Mucosa of rectum (tissue), 2 donors: Measurements from ENCODE around the gene LACTBL1.
"Not testable (repeated sequence)": the region's sequence is repeated elsewhere in the genome, so short reads cannot be mapped to it uniquely, and the experiment has no call there.

Experiments used
- H3K27ac ChIP-seq, 2 donors: one replicate each; pipeline ENCODE4 v1.7.0; 2013; ENCODE audit warnings: inconsistent platforms in 2 of 2, low read depth in 2 of 2, low read length in 2 of 2
- H3K27me3 ChIP-seq, 2 donors: one replicate each; pipeline ENCODE4 v1.7.0; 2013; ENCODE audit warnings: low read length in 2 of 2; ENCODE audit not compliant: control insufficient read depth in 2 of 2, insufficient read depth in 2 of 2
- H3K36me3 ChIP-seq, 2 donors: one replicate each; pipeline ENCODE4 v1.7.0; 2013; ENCODE audit warnings: low read length in 2 of 2; ENCODE audit not compliant: control insufficient read depth in 2 of 2, insufficient read depth in 2 of 2
- H3K4me1 ChIP-seq, 2 donors: one replicate each; pipeline ENCODE4 v1.7.0; 2013; ENCODE audit warnings: low read length in 2 of 2, mild to moderate bottlenecking in 1 of 2; ENCODE audit not compliant: control insufficient read depth in 2 of 2, insufficient read depth in 2 of 2
- H3K4me3 ChIP-seq, 2 donors: one replicate each; pipeline ENCODE4 v1.7.0; 2013; ENCODE audit warnings: low read length in 2 of 2
- H3K9ac ChIP-seq, 2 donors: one replicate each; pipeline ENCODE4 v1.7.0; 2013; ENCODE audit warnings: low read length in 2 of 2, low read depth in 1 of 2, mild to moderate bottlenecking in 1 of 2
- H3K9me3 ChIP-seq, 2 donors: one replicate each; pipeline ENCODE4 v1.7.0; 2013; ENCODE audit warnings: low read length in 2 of 2; ENCODE audit not compliant: control insufficient read depth in 2 of 2
- donor health status: healthy.
- donor health status: Normal muscosa, but diverticular disease.

The LACTBL1 gene

DNA sequence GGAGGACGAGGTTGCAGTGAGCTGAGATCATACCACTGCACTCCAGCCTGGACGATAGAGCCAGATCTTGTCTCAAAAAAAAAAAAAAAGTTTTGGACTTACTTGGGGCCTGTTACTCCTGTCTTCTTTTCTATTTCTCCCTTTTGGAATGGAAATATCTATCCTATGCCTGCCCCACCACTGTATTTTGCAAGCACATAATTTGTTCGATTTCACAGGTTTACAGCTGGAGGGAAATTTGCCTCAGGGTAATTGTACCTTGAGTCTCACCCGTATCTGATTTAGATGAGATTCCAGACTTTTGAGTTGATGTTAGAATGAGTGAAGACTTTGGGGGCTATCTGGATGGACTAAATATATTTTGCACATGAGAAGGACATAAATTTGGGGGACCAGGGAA lies 34.4 kb upstream of the LACTBL1 start:
- no peak overlapping the region for H3K27ac ChIP-seq
- H3K27me3 ChIP-seq: no peaks in the 10 kb centered on the region
- H3K36me3 ChIP-seq: no peaks in the 10 kb centered on the region
- H3K9ac ChIP-seq: no peak overlapping the region
- H3K4me3 ChIP-seq: no peak overlapping the region
- H3K9me3 ChIP-seq: no peaks in the 10 kb centered on the region
- no peaks in the 10 kb centered on the region for H3K4me1 ChIP-seq

DNA sequence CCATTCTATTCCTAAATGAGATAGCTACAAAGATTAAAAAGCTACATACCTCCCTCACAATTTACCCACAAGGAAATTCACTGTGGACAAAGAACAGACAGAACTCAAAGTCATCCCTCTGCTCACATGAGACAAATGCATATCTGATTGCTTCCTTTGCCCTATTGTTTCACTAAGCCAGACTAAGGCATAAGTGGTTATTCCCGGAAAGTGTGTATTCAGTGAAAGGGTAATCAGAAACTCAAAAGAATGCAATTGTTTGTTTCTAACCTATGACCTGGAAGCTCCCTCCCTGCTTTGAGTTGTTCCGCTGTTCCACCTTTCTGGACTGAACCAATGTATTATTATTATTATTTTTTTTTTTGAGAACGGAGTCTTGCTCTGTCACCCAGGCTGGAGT lies 32.1 kb upstream of the LACTBL1 start:
- not testable (repeated sequence) for H3K4me1 ChIP-seq, H3K27ac ChIP-seq, H3K27me3 ChIP-seq, H3K4me3 ChIP-seq, H3K36me3 ChIP-seq, H3K9ac ChIP-seq, H3K9me3 ChIP-seq

DNA sequence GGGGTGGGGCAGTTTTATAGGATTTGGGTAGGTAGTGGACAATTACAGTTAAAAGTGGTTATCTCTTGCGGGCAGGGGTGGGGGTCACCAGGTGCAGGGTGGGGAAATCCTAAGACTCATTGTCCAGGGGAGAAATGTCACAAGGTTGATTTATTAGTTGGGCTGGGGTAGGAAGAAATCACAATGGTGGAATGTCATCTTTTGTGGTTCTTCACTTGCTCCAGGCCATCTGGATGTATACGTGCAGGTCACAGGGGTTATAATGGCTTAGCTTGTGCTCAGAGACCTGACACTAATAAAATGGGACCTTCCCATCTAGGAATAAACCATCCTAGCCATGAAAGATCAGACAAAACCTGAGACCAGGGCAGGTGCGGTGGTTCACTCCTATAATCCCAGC lies 31.4 kb upstream of the LACTBL1 start:
- no peak overlapping the region for H3K9ac ChIP-seq
- H3K4me1 ChIP-seq: no peaks in the 10 kb centered on the region
- H3K27me3 ChIP-seq: no peaks in the 10 kb centered on the region
- no peaks in the 10 kb centered on the region for H3K9me3 ChIP-seq
- H3K27ac ChIP-seq: no peak overlapping the region
- H3K36me3 ChIP-seq: no peaks in the 10 kb centered on the region
- no peak overlapping the region for H3K4me3 ChIP-seq

DNA sequence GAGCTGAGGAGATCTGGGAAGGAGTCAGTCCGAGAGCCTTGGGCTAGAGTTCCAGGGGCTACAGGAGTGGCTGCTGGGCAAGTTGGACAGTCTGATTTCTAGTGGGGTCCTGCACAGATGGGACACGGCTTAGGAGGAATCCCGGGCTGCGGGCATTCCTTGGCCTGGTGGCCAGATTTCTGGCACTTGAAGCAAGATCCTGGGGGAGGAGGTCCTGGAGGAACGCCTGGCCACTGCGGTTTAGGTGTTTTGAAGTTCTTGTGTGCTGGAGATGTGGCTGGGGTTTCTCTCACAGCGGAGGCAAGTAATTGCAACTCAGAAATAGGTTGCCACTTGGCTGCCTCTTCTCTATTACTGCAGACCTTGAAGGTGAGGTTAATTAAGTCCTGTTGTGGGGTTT lies 29.6 kb upstream of the LACTBL1 start:
- not testable (repeated sequence) for H3K9me3 ChIP-seq, H3K9ac ChIP-seq, H3K27me3 ChIP-seq, H3K36me3 ChIP-seq, H3K4me1 ChIP-seq, H3K27ac ChIP-seq, H3K4me3 ChIP-seq

DNA sequence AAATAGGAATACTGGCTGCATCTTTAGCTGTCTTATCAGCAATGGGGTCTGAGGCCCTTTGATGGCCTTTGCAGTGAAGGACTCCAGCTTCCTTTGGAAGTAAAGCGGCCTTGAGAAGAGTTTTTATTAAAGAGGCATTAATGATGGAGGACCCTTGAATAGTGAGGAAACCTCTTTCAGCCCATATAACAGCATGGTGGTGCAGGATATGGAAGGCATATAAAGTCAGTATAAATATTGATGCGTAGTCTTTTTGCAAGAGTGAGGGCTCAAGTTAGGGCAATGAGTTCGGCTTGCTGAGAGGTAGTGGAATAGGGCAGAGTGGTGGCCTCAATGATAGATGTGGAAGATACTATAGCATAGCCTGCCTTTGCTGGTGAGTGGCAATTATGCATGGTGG lies 27.5 kb upstream of the LACTBL1 start:
- H3K27me3 ChIP-seq, H3K9me3 ChIP-seq: not testable (repeated sequence)

DNA sequence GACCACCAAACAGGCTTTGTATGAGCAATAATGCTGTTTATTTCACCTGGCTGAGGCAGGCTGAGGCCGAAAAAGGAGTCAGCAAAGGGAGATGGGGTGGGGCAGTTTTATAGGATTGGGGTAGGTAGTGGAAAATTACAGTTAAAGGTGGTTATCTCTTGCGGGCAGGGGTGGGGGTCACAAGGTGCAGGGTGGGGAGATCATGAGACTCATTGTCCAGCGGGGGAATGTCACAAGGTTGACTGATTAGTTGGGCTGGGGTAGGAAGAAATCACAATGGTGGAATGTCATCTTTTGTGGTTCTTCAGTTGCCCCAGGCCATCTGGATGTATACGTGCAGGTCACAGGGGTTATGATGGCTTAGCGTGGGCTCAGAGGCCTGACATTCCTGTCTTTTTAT lies 24.9 kb upstream of the LACTBL1 start:
- not testable (repeated sequence) for H3K36me3 ChIP-seq, H3K9ac ChIP-seq, H3K9me3 ChIP-seq, H3K27me3 ChIP-seq, H3K27ac ChIP-seq, H3K4me3 ChIP-seq, H3K4me1 ChIP-seq

More for the DNA sequence above, 27.5 kb upstream of the LACTBL1 start:
- H3K4me1 ChIP-seq, H3K9ac ChIP-seq, H3K4me3 ChIP-seq, H3K27ac ChIP-seq, H3K36me3 ChIP-seq: not testable (repeated sequence)

DNA sequence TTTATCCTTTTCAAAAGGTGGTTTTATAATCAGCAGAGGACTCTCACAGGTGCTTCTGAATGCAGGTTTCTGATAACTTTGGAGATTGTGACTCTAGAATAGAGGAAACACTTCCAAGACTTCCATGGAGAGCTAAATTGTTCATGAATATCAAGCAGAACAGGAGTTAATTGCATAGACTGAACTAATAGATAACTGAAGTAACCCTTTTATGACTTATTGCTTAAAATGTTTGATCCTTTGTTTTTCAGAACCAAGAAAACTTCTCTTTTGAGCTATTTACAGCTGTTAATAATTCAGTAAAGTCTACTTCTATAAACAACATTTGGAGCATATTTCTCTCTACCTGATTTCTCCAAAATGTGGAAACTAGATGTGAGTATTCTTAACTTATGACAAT lies 23.1 kb upstream of the LACTBL1 start:
- no peaks in the 10 kb centered on the region for H3K4me1 ChIP-seq
- no peak overlapping the region for H3K27ac ChIP-seq
- no peaks in the 10 kb centered on the region for H3K9me3 ChIP-seq
- H3K4me3 ChIP-seq: no peak overlapping the region
- H3K9ac ChIP-seq: no peak overlapping the region
- no peaks in the 10 kb centered on the region for H3K27me3 ChIP-seq
- H3K36me3 ChIP-seq: no peaks in the 10 kb centered on the region

DNA sequence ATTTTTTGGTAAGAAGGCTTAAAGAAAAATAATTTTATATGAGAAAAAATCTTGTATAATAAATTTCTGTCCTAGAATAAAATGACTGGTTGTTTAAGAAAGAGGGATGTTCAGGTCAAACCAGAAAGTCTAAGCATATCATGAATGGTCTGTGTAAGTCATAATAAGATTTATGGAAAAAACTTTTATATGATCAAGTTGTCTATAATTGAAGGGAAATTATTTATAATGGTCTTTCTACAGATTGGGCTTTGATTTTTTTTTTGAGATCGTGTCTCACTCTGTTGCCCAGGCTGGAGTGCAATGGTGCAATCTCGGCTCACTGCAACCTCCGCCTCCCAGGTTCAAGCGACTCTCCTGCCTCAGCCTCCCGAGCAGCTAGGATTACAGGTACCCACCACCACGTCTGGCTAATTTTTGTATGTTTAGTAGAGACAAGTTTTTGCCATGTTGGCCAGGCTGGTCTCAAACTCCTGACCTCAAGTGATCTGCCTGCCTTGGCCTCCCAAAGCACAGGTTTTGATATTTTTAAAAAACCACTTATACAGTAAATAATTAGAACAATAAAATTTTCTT lies 20.6 kb upstream of the LACTBL1 start:
- not testable (repeated sequence) for H3K9me3 ChIP-seq, H3K4me1 ChIP-seq, H3K27me3 ChIP-seq, H3K36me3 ChIP-seq, H3K9ac ChIP-seq, H3K27ac ChIP-seq, H3K4me3 ChIP-seq

DNA sequence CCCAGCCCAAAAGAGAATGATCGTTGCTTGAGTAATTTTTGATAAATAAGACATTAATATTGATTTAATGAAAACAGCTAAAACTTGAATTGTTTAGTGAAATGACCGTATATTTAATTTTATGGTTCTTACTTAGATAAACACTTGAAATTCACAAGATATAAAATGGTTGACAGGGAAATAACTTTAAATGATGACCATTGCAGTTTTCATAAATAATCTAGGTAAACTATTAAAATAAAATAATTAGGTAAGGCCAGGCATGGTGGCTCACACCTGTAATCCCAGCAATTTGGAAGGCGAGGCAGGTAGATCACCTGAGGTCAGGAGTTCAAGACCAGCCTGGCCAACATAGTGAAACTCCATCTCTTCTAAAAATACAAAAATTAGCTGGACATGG lies 19.7 kb upstream of the LACTBL1 start:
- not testable (repeated sequence) for H3K9me3 ChIP-seq, H3K27me3 ChIP-seq, H3K4me1 ChIP-seq, H3K9ac ChIP-seq, H3K36me3 ChIP-seq, H3K4me3 ChIP-seq, H3K27ac ChIP-seq

DNA sequence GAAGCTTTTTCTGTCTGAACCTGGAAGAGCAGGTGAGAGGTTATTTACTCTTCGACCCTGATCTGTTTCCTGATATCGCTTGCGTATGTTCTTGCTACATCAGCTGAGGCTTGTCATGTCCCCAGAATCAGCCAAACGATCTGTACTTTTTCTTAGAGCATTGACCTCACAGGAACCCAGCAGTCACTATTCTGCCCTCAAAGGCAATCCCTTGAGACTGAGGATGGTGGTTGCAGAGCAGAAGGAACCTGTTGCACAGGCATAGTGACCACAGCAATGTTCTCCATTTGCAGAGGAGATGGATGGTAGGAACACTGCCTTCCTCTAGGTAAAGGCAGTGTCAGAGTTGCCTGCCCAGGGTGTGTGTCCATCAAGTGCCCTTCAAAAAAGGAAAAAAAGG lies 11.3 kb upstream of the LACTBL1 start:
- H3K9me3 ChIP-seq: no peaks in the 10 kb centered on the region
- H3K9ac ChIP-seq: no peak overlapping the region
- no peaks in the 10 kb centered on the region for H3K4me1 ChIP-seq
- H3K27me3 ChIP-seq: no peaks in the 10 kb centered on the region
- H3K27ac ChIP-seq: no peak overlapping the region
- H3K36me3 ChIP-seq: no peaks in the 10 kb centered on the region
- H3K4me3 ChIP-seq: no peak overlapping the region

DNA sequence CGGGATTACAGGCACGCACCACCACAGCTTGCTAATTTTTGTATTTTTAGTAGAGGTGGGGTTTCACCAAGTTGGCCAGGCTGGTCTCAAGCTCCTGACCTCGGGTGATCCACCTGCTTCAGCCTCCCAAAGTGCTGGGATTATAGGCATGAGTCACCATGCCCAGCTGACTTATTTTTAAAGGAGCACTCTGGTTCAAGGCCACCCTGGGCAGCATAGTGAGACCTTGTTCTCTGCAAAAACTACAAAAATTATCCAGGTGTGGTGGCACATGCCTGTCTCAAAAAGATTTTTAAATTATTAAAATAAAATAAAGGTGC lies 7.8 kb upstream of the LACTBL1 start:
- H3K27me3 ChIP-seq, H3K27ac ChIP-seq, H3K4me3 ChIP-seq, H3K4me1 ChIP-seq, H3K9ac ChIP-seq, H3K9me3 ChIP-seq, H3K36me3 ChIP-seq: not testable (repeated sequence)
